Prostate gland (tissue), 2 donors: ENCODE data around the gene GRIK5.

Source experiments
- POLR2AphosphoS5 ChIP-seq: sonication (generic); formaldehyde crosslinking; IDR thresholded peaks from one replicate; pipeline ENCODE4 v1.6.1; 2017; ENCODE audit warnings: antibody characterized with exemption
- TF ChIP-seq, protein P1 (sequence below), 4 experiments: fragments of 200-600 bp in 2 of 4; fragments of 450-650 bp in 2 of 4; sonication (generic) in 2 of 4; IDR thresholded peaks; 1 replicate in 3 of 4; 2 replicates in 1 of 4; pipeline ENCODE4 v1.5.1; 2016 to 2019; ENCODE audit warnings: antibody characterized with exemption in 4 of 4, mild to moderate bottlenecking in 2 of 4, moderate library complexity in 2 of 4

DNA sequence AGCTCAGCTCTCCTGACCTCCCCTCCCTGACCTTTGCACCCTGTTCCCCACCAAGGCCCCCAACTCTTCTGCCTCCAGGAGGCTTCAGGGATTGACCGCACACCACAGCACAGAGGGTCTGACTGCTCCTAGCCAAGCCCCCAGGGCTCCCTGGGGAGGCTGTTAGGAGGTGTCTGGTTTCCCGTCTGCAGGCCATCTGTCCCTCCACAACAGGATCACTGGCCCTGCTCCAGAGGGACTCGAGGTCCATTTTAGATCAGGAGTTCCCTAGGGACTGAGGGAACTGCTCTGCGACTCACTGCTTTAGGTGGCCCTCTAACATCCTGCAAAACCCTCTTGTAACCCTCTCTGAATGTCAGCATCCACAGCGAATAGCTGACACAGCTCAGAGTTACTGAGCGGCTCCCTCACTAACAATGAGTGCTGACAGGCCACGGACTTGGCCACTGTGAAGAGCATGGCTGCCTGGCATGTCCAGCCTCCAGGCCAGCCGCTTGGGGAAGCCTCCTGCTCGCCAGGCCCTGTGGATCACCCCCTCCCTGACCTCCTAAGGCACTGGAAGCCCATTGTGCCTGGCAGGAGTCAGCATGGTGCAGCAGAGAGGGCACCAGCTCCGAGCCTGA lies 17.7 kb downstream of the GRIK5 start:
- TF ChIP-seq POLR2AphosphoS5 = no peak
- TF ChIP-seq, protein P1, sequence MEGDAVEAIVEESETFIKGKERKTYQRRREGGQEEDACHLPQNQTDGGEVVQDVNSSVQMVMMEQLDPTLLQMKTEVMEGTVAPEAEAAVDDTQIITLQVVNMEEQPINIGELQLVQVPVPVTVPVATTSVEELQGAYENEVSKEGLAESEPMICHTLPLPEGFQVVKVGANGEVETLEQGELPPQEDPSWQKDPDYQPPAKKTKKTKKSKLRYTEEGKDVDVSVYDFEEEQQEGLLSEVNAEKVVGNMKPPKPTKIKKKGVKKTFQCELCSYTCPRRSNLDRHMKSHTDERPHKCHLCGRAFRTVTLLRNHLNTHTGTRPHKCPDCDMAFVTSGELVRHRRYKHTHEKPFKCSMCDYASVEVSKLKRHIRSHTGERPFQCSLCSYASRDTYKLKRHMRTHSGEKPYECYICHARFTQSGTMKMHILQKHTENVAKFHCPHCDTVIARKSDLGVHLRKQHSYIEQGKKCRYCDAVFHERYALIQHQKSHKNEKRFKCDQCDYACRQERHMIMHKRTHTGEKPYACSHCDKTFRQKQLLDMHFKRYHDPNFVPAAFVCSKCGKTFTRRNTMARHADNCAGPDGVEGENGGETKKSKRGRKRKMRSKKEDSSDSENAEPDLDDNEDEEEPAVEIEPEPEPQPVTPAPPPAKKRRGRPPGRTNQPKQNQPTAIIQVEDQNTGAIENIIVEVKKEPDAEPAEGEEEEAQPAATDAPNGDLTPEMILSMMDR (IDR thresholded peaks at IDR 0.05) = no peak
